Measurements from ENCODE around the gene PACSIN3. TPM values are rescaled to one million over a fixed set of nuclear protein-coding genes. Genes with fewer than 3 reads are reported as not detected.

Gene PACSIN3
- 122 and 129 TPM in 2 replicates for total RNA-seq

GRCh38 chr11:47186076-47186699, at the start of gene PACSIN3:
TSS of gene PACSIN3 (minus strand) at chr11:47186434. CDS start at chr11:47182727, 3,707 bp downstream.

GRCh38 chr11:47176328-47177228, 9.7 kb downstream of the PACSIN3 start, which contains the start of gene ARFGAP2:
TSS of gene ARFGAP2 (minus strand) at chr11:47176879. CDS start at chr11:47176853, 26 bp downstream.

Small RNAs within 50 kb of the gene (small RNA-seq; reads per million reads assigned to genes)
- not detected for gene MIR6745

Other genes with a start within 250 kb of the PACSIN3 start
- gene CSTPP1, start 249.7 kb downstream of the PACSIN3 start, total RNA-seq, result 29.2 and 29.8 TPM in 2 replicates
- 155 and 205 TPM in 2 replicates for gene ARFGAP2, start 9.6 kb downstream of the PACSIN3 start, total RNA-seq
- 71.1 and 89.3 TPM in 2 replicates for gene DDB2, start 28.5 kb upstream of the PACSIN3 start, total RNA-seq
- gene ACP2, start 62.4 kb upstream of the PACSIN3 start, total RNA-seq, result 38.4 and 54.6 TPM in 2 replicates
- gene NR1H3, start 71.6 kb upstream of the PACSIN3 start, total RNA-seq, result 12.2 and 13.2 TPM in 2 replicates
- gene MADD, start 83.7 kb upstream of the PACSIN3 start, total RNA-seq, result 32.8 and 39.3 TPM in 2 replicates
- gene MYBPC3, start 166.3 kb upstream of the PACSIN3 start, total RNA-seq, result not detected in 2 replicates
- gene SPI1, start 192.1 kb upstream of the PACSIN3 start, total RNA-seq, result not detected in 2 replicates
- 51.0 and 138 TPM in 2 replicates for gene SLC39A13, start 222.2 kb upstream of the PACSIN3 start, total RNA-seq
- gene PSMC3, start 240.0 kb upstream of the PACSIN3 start, total RNA-seq, result 122 and 195 TPM in 2 replicates